ENCODE data around the gene UBE2K. TPM values are rescaled to one million over a fixed set of nuclear protein-coding genes. Genes with fewer than 3 reads are reported as not detected.

The UBE2K gene
- total and polyA plus RNA-seq, 2 of the 13 experiments (the other 11 are each of a cell fraction or from before 2014, with no cell fraction given): 36.2 to 81.0 TPM

- Histone ChIP-seq H3K4me2 (ENCODE audit: low read depth, low read length) (no peak overlapping the region), H3K27ac (ENCODE audit: extremely low read length, insufficient read depth, low read length) (no peak overlapping the region), H3K4me3 (replicated peaks in 1 of 3; ENCODE audit: insufficient read depth in 1 of 3, low read depth in 2 of 3, low read length in 3 of 3) (no peak overlapping the region), H3K4me1 (ENCODE audit: insufficient read depth, low read length) (peaks cover 22% of the 10 kb centered on the region), H3K27me3 (ENCODE audit: control insufficient read depth in 1 of 2, insufficient read depth in 2 of 2, low read length in 2 of 2) (no peaks in the 10 kb centered on the region; a peak in 1 of 5 replicates), H3K9me3 (ENCODE audit: low read length) (no peaks in the 10 kb centered on the region), H3K9ac (ENCODE audit: insufficient read depth, low read depth, low read length) (no peak overlapping the region), H4K20me1 (ENCODE audit: insufficient read depth, low read length) (no peaks in the 10 kb centered on the region), H3K79me2 (ENCODE audit: insufficient read depth, low read length) (no peaks in the 10 kb centered on the region), H2AFZ (ENCODE audit: low read length) (no peak overlapping the region), H3K36me3 (replicated peaks in 1 of 2; ENCODE audit: control insufficient read depth in 1 of 2, insufficient read depth in 2 of 2, low read length in 2 of 2) (no peaks in the 10 kb centered on the region)
- DNase-seq (ENCODE audit: low spot score): no peak
- ChIA-PET POLR2A (no interaction called here), CTCF (ENCODE audit: low intra/inter-chr PET ratio, low total read pairs) (no interaction called here)
- ATAC-seq: peak; percentile 58
- in situ Hi-C loops (cut with HindIII; ENCODE audit: extremely low pct_ligation_motif_present, low pct_unique_long_range_greater_than_20kb) (no loop called here), intact Hi-C loops (cut with micrococcal nuclease; ENCODE audit: unreplicated experiment) (no loop called here)
- TF ChIP-seq HNF4A (CRISPR knock-in tag; IDR thresholded peaks at IDR 0.05) (peak; percentile 39; the same call in 1 of the 2 replicates), ZNF788 (CRISPR knock-in tag; IDR thresholded peaks at IDR 0.05; ENCODE audit: borderline replicate concordance) (no peak), CEBPB (IDR thresholded peaks at IDR 0.05; ENCODE audit: borderline replicate concordance, low read depth, low read length) (peak; percentile 78; the same call in 1 of the 2 replicates), ZNF770 (CRISPR knock-in tag; IDR thresholded peaks at IDR 0.05) (peak; percentile 96), CEBPG (CRISPR knock-in tag; IDR thresholded peaks at IDR 0.05) (peak; percentile 83), ATF3 (CRISPR knock-in tag; IDR thresholded peaks at IDR 0.05) (0 out of 2 replicates have a peak, but pooled peaks have one; percentile 41)
- 19% methylated on average over 4 of the region's 4 CpGs for WGBS (ENCODE audit: low lambda C conversion rate)
- no peak for FAIRE-seq
- BruUV-seq (replicated peaks): no TSS peak
Observed at GRCh38 chr4:39786838-39787237, 88.9 kb downstream of the UBE2K start.

GRCh38 chr4:39792128-39792527 is 94.2 kb downstream of the UBE2K start:
- Histone ChIP-seq H2AFZ (ENCODE audit: low read length) (no peak overlapping the region), H3K4me2 (ENCODE audit: low read depth, low read length) (no peak overlapping the region), H3K36me3 (replicated peaks in 1 of 2; ENCODE audit: control insufficient read depth in 1 of 2, insufficient read depth in 2 of 2, low read length in 2 of 2) (no peaks in the 10 kb centered on the region), H3K79me2 (ENCODE audit: insufficient read depth, low read length) (no peaks in the 10 kb centered on the region), H3K9me3 (ENCODE audit: low read length) (no peaks in the 10 kb centered on the region), H3K4me1 (ENCODE audit: insufficient read depth, low read length) (peaks cover 3% of the 10 kb centered on the region), H3K9ac (ENCODE audit: insufficient read depth, low read depth, low read length) (no peak overlapping the region), H3K27me3 (ENCODE audit: control insufficient read depth in 1 of 2, insufficient read depth in 2 of 2, low read length in 2 of 2) (no peaks in the 10 kb centered on the region; a peak in 1 of 5 replicates), H4K20me1 (ENCODE audit: insufficient read depth, low read length) (no peaks in the 10 kb centered on the region), H3K27ac (ENCODE audit: extremely low read length, insufficient read depth, low read length) (no peak overlapping the region), H3K4me3 (replicated peaks in 1 of 3; ENCODE audit: insufficient read depth in 1 of 3, low read depth in 2 of 3, low read length in 3 of 3) (no peak overlapping the region)
- WGBS (ENCODE audit: low lambda C conversion rate): 45% methylated on average over 5 of the region's 5 CpGs
- CTCF ChIA-PET (ENCODE audit: low intra/inter-chr PET ratio, low total read pairs): no interaction called here
- intact Hi-C loops (cut with micrococcal nuclease; ENCODE audit: unreplicated experiment) (no loop called here), in situ Hi-C loops (cut with HindIII; ENCODE audit: extremely low pct_ligation_motif_present, low pct_unique_long_range_greater_than_20kb) (no loop called here)
- DNase-seq (ENCODE audit: low spot score): no peak
- no peak for ATAC-seq
- POLR2A ChIA-PET: no interaction called here
- FAIRE-seq: no peak
- BruUV-seq (replicated peaks): no TSS peak
- no peak for TF ChIP-seq NPAS2 (CRISPR knock-in tag; IDR thresholded peaks at IDR 0.05; ENCODE audit: borderline replicate concordance)
- no peak for TF ChIP-seq ZMAT3 (CRISPR knock-in tag; conservative IDR thresholded peaks at IDR 0.05)
- no peak for TF ChIP-seq MIER2 (CRISPR knock-in tag; IDR thresholded peaks at IDR 0.05)

Measured in HepG2 (cell line).